GM06990 (cell line): ENCODE results near the gene SYT1.

Experiments
- DNase-seq: peaks from one replicate; pipeline ENCODE4 v3.0.0-alpha.2; 2011; ENCODE audit not compliant: insufficient read length; ENCODE audit errors: extremely low read depth
- H3K27me3 ChIP-seq: replicated peaks from 2 replicates; pipeline ENCODE4 v1.6.0; 2011; ENCODE audit warnings: low read length; ENCODE audit not compliant: control insufficient read depth, insufficient read depth
- H3K36me3 ChIP-seq: 2 replicates; pipeline ENCODE4 v1.5.1; 2011; ENCODE audit warnings: low read length; ENCODE audit not compliant: control insufficient read depth, insufficient read depth
- H3K4me3 ChIP-seq: replicated peaks from 2 replicates; pipeline ENCODE4 v1.5.1; 2011; ENCODE audit warnings: low read depth, mild to moderate bottlenecking, control low read depth, low read length
- CTCF ChIP-seq: IDR thresholded peaks from 2 replicates; pipeline ENCODE4 v1.5.1; 2011; ENCODE audit warnings: low read length, control low read depth, mild to moderate bottlenecking, inconsistent platforms; ENCODE audit not compliant: insufficient read depth, poor library complexity, severe bottlenecking

SYT1 gene

DNA sequence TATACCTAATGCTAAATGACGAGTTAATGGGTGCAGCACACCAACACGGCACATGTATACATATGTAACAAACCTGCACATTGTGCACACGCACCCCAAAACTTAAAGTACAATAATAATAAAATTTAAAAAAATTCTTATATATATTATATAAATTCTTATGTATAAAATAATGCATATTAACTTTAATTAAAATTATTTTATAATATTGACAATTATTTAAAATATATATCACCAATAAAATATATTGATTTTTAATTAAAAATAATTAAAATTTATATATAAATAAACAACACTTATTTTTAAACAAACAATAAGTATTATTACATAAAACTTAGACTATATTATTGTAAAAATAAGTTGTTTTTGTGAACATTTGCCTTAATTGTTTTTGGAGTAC lies 188.8 kb downstream of the SYT1 start:
- Histone ChIP-seq H3K27me3 (no peaks in the 10 kb centered on the region), H3K36me3 (no peaks in the 10 kb centered on the region), H3K4me3 (no peak overlapping the region)
- DNase-seq: no peak
- no peak for TF ChIP-seq CTCF

- Histone ChIP-seq H3K27me3 (no peaks in the 10 kb centered on the region), H3K4me3 (no peak overlapping the region), H3K36me3 (no peaks in the 10 kb centered on the region)
- no peak for DNase-seq
- no peak for TF ChIP-seq CTCF
These were observed 191.5 kb downstream of the SYT1 start for GRCh38 chr12:79055926-79056674.

- no peaks in the 10 kb centered on the region for H3K36me3 ChIP-seq
- no peaks in the 10 kb centered on the region for H3K27me3 ChIP-seq
- no peak for TF ChIP-seq CTCF
- no peak overlapping the region for H3K4me3 ChIP-seq
- no peak for DNase-seq
These were observed 192.2 kb downstream of the SYT1 start for GRCh38 chr12:79056775-79057174.

GRCh38 chr12:79057540-79057939 lies 193.0 kb downstream of the SYT1 start:
- no peaks in the 10 kb centered on the region for H3K36me3 ChIP-seq
- TF ChIP-seq CTCF: no peak

DNA sequence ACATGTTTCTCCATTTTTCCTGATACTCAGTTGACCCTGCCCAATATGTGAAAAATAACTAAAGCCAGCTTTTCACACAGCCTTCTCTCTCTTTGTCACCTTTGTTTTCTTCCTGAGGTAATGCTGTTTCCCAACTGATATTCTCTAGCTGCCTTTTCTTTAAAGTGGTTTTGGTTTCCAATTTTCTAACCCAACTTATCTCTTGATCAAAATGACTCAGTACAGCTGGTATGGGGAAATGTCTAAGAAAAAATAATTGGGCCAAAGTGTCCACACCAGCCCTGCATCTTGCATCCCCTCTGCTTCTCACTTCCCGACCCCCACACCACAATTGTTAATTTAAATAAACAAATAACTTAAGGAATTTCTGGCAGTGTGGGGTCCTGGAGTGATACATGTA lies 193.8 kb downstream of the SYT1 start:
- no peak overlapping the region for H3K4me3 ChIP-seq
- DNase-seq: no peak
- TF ChIP-seq CTCF: no peak

More at GRCh38 chr12:79057540-79057939, 193.0 kb downstream of the SYT1 start:
- Histone ChIP-seq H3K27me3 (no peaks in the 10 kb centered on the region), H3K4me3 (no peak overlapping the region)
- no peak for DNase-seq

DNA sequence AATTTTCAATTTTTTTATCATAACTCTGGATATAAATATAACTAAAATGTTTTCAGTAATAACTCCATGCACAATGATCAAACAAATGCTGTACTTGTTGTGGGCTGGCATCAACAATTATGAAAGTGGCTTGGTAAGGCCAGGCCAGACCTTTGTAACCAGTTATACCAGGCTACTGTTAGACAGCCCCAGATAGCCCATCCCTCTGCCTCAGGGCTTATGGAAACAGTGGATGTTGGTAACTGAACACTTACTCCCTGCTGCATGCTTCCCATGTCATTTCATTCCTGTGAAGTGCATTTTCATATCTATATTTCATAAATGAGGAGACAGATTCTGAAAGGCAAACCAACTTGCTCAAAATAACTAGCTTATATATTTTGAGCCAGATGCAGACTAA lies 195.0 kb downstream of the SYT1 start:
- no peak for TF ChIP-seq CTCF
- H3K36me3 ChIP-seq: no peaks in the 10 kb centered on the region
- H3K27me3 ChIP-seq: no peaks in the 10 kb centered on the region
- no peak overlapping the region for H3K4me3 ChIP-seq
- DNase-seq: no peak

More for the DNA sequence above, 193.8 kb downstream of the SYT1 start:
- Histone ChIP-seq H3K27me3 (no peaks in the 10 kb centered on the region), H3K36me3 (no peaks in the 10 kb centered on the region)
